ENCODE measurements around the gene GKN2.
"Not testable (repeated sequence)": the region's sequence is repeated elsewhere in the genome, so short reads cannot be mapped to it uniquely, and the experiment has no call there.

DNA sequence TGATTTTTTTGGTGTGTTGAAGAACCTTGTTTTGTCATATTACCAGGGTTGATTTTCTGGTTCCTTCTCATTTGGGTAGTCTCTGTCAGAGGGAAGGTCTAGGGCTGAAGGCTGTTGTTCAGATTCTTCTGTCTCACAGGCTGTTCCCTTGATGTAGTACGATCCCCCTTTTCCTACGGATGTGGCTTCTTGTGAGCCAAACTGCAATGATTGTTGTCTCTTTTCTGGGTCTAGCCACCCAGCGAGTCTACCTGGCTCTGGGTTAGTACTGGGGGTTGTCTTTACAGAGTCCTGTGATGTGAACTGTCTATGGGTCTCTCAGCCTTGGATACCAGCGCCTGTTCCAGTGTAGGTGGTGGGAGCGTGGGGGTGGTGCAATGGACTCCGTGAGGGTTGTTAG, 56.7 kb downstream of the GKN2 start:
- TF ChIP-seq, protein P1, sequence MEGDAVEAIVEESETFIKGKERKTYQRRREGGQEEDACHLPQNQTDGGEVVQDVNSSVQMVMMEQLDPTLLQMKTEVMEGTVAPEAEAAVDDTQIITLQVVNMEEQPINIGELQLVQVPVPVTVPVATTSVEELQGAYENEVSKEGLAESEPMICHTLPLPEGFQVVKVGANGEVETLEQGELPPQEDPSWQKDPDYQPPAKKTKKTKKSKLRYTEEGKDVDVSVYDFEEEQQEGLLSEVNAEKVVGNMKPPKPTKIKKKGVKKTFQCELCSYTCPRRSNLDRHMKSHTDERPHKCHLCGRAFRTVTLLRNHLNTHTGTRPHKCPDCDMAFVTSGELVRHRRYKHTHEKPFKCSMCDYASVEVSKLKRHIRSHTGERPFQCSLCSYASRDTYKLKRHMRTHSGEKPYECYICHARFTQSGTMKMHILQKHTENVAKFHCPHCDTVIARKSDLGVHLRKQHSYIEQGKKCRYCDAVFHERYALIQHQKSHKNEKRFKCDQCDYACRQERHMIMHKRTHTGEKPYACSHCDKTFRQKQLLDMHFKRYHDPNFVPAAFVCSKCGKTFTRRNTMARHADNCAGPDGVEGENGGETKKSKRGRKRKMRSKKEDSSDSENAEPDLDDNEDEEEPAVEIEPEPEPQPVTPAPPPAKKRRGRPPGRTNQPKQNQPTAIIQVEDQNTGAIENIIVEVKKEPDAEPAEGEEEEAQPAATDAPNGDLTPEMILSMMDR (conservative IDR thresholded peaks at IDR 0.05 in 1 of 2, IDR thresholded peaks at IDR 0.05 in 1 of 2; ENCODE audit: low read depth in 1 of 2, low read length in 2 of 2): not testable (repeated sequence)
- TF ChIP-seq EZH2 (IDR thresholded peaks at IDR 0.05; ENCODE audit: low read length, missing control alignments): not testable (repeated sequence)

Measured in fibroblast of lung (primary cell).